ENCODE results near the gene PRKCSH. TPM values are rescaled to one million over a fixed set of nuclear protein-coding genes. Genes with fewer than 3 reads are reported as not detected.

The PRKCSH gene
- total RNA-seq, 1 experiment from 2014 or later, result 425 TPM

GRCh38 chr19:11447347-11448262 lies 12.2 kb downstream of the PRKCSH start (continued):
- TF ChIP-seq EGR1 (IDR thresholded peaks at IDR 0.05; ENCODE audit: low read depth), result no peak
- TF ChIP-seq POLR2A (IDR thresholded peaks at IDR 0.05; ENCODE audit: borderline replicate concordance, extremely low read depth, insufficient read depth, insufficient read length), result no peak
- no peak for TF ChIP-seq ZNF274 (IDR thresholded peaks at IDR 0.05; ENCODE audit: low read depth, low read length)
- TF ChIP-seq ZFX (IDR thresholded peaks at IDR 0.05), result no peak
- TF ChIP-seq EZH2 (IDR thresholded peaks at IDR 0.05), result no peak

DNA sequence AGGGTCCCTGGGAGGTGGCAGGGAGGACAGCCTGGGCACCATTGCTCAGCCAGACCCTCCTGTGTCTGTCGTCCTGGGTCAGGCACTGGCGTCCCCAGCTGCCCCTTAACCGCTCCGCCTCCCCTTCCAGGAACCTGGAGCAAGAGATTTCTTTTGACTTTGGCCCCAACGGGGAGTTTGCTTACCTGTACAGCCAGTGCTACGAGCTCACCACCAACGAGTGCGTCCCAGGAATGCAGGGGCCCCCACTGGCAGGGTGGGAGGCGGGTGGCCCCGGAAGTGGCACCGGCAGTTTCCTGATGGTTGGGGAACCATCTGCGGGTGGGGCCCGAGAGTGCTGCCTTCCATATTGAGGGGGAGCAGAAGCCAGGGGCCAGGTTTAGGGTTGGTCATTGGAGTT lies 13.0 kb downstream of the PRKCSH start:
- H3K27me3 ChIP-seq (ENCODE audit: insufficient read depth, low read length), result no peaks in the 10 kb centered on the region
- TF ChIP-seq ZNF274 (IDR thresholded peaks at IDR 0.05; ENCODE audit: low read depth, low read length), result no peak
- ATAC-seq (no peak), DNase-seq (ENCODE audit: low read depth, low spot score) (no peak)
- H3K4me2 ChIP-seq (ENCODE audit: low read length), result no peak overlapping the region
- H3K4me1 ChIP-seq (ENCODE audit: control insufficient read depth in 1 of 2, insufficient read depth in 2 of 2, low read length in 2 of 2), result no peaks in the 10 kb centered on the region
- H3K9ac ChIP-seq (ENCODE audit: low read length), result no peak overlapping the region
- BruUV-seq (replicated peaks), result no TSS peak
- peaks cover 22 to 36% of the 10 kb centered on the region in 2 experiments; a peak in 3 of 4 replicates for H3K36me3 ChIP-seq (ENCODE audit: control insufficient read depth in 1 of 2, insufficient read depth in 2 of 2, low read length in 2 of 2)
- H4K20me1 ChIP-seq (ENCODE audit: insufficient read depth), result no peaks in the 10 kb centered on the region
- intact Hi-C loops (cut with micrococcal nuclease), result no loop called here
- no peaks in the 10 kb centered on the region for H3K9me3 ChIP-seq (ENCODE audit: control insufficient read depth in 1 of 2, insufficient read depth in 1 of 2, low read depth in 1 of 2, low read length in 2 of 2)
- no peak overlapping the region for H3K27ac ChIP-seq (ENCODE audit: low read depth, low read length)
- peaks cover 7% of the 10 kb centered on the region; the same call in 1 of the 2 replicates for H3K79me2 ChIP-seq (ENCODE audit: insufficient read depth, low read length)
- no peak overlapping the region for H2AFZ ChIP-seq (ENCODE audit: low read depth, low read length, poor library complexity, severe bottlenecking)
- ChIA-PET CTCF (no interaction called here), POLR2A (no interaction called here), RAD21 (ENCODE audit: low non-redundant PET in 1 of 2, low total read pairs in 2 of 2, uncharacterized antibody in 2 of 2, unreplicated experiment in 2 of 2) (no interaction called here)
- H3K9me2 ChIP-seq (ENCODE audit: insufficient read depth), result no peaks in the 10 kb centered on the region
- H3K4me3 ChIP-seq (replicated peaks in 1 of 2; ENCODE audit: low read depth in 1 of 2, low read length in 2 of 2), result no peak overlapping the region

DNA sequence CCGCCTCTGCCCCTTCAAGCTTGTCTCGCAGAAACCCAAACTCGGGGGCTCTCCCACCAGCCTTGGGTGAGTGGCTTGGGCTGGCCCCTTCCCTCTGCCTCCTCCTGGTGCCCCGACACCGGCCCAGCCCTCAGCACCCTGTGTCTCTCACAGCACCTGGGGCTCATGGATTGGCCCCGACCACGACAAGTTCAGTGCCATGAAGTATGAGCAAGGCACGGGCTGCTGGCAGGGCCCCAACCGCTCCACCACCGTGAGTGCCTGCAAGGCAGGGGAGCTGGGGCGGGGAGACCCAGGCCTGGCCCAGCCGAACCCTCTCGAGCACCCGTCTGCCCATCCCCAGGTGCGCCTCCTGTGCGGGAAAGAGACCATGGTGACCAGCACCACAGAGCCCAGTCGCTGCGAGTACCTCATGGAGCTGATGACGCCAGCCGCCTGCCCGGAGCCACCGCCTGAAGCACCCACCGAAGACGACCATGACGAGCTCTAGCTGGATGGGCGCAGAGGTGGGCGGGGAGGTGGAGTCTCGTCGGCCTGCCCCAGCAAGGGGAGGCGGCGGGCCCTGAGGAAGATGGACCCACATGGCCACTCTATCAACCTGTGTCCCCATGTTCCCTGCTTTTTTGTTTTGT lies 13.6 kb downstream of the PRKCSH start:
- ChIA-PET POLR2A (interaction anchor here (1.4 kb wide), 1 partner anchor 74 kb away, joined by 3 read pairs; the partner anchor contains the start of gene SWSAP1), RAD21 (ENCODE audit: low non-redundant PET in 1 of 2, low total read pairs in 2 of 2, uncharacterized antibody in 2 of 2, unreplicated experiment in 2 of 2) (no interaction called here), CTCF (interaction anchor here (1.3 kb wide), 1 partner anchor 66 kb away, joined by 3 read pairs; no protein-coding TSS in a partner anchor)
- Histone ChIP-seq H3K9ac (ENCODE audit: low read length) (no peak overlapping the region), H3K9me2 (ENCODE audit: insufficient read depth) (no peaks in the 10 kb centered on the region), H3K4me3 (replicated peaks in 1 of 2; ENCODE audit: low read depth in 1 of 2, low read length in 2 of 2) (no peak overlapping the region), H4K20me1 (ENCODE audit: insufficient read depth) (no peaks in the 10 kb centered on the region), H3K36me3 (ENCODE audit: control insufficient read depth in 1 of 2, insufficient read depth in 2 of 2, low read length in 2 of 2) (peaks cover 16 to 35% of the 10 kb centered on the region in 2 experiments; a peak in 3 of 4 replicates), H3K27ac (ENCODE audit: low read depth, low read length) (no peak overlapping the region; the same call in 1 of the 2 replicates), H3K79me2 (ENCODE audit: insufficient read depth, low read length) (peaks cover 7% of the 10 kb centered on the region; the same call in 1 of the 2 replicates), H3K9me3 (ENCODE audit: control insufficient read depth in 1 of 2, insufficient read depth in 1 of 2, low read depth in 1 of 2, low read length in 2 of 2) (no peaks in the 10 kb centered on the region), H3K27me3 (ENCODE audit: insufficient read depth, low read length) (no peaks in the 10 kb centered on the region), H3K4me1 (ENCODE audit: control insufficient read depth in 1 of 2, insufficient read depth in 2 of 2, low read length in 2 of 2) (no peaks in the 10 kb centered on the region), H2AFZ (ENCODE audit: low read depth, low read length, poor library complexity, severe bottlenecking) (no peak overlapping the region), H3K4me2 (ENCODE audit: low read length) (no peak overlapping the region)
- no peak for DNase-seq (ENCODE audit: low read depth, low spot score)
- no peak for ATAC-seq
- intact Hi-C loops (cut with micrococcal nuclease), result no loop called here
- BruUV-seq (replicated peaks), result TSS peak; percentile 54
- TF ChIP-seq ELF1 (IDR thresholded peaks at IDR 0.05; ENCODE audit: borderline replicate concordance, low read depth), result no peak
- TF ChIP-seq, protein P1, sequence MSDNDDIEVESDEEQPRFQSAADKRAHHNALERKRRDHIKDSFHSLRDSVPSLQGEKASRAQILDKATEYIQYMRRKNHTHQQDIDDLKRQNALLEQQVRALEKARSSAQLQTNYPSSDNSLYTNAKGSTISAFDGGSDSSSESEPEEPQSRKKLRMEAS (IDR thresholded peaks at IDR 0.05), result no peak
- TF ChIP-seq FOSL1 (IDR thresholded peaks at IDR 0.05; ENCODE audit: low read depth), result no peak
- TF ChIP-seq JUND (IDR thresholded peaks at IDR 0.05), result no peak
- TF ChIP-seq EZH2phosphoT487 (IDR thresholded peaks at IDR 0.05; ENCODE audit: borderline replicate concordance), result no peak
- no peak for TF ChIP-seq RAD21 (IDR thresholded peaks at IDR 0.05; ENCODE audit: low read depth)
- TF ChIP-seq POLR2A (IDR thresholded peaks at IDR 0.05; ENCODE audit: borderline replicate concordance, extremely low read depth, insufficient read depth, insufficient read length), result no peak
- TF ChIP-seq CTCF (IDR thresholded peaks at IDR 0.05 in 2 of 3, conservative IDR thresholded peaks at IDR 0.05 in 1 of 3; ENCODE audit: borderline replicate concordance in 1 of 3, insufficient read depth in 1 of 3, low read depth in 2 of 3, low read length in 2 of 3), result no peak
- no peak for TF ChIP-seq TCF7L2 (IDR thresholded peaks at IDR 0.05; ENCODE audit: borderline replicate concordance, extremely low read depth, insufficient read depth, insufficient read length)
- no peak for TF ChIP-seq ZFX (IDR thresholded peaks at IDR 0.05)
- no peak for TF ChIP-seq CEBPB (IDR thresholded peaks at IDR 0.05; ENCODE audit: low read depth)
- no peak for TF ChIP-seq EGR1 (IDR thresholded peaks at IDR 0.05; ENCODE audit: low read depth)
- TF ChIP-seq, protein P2, sequence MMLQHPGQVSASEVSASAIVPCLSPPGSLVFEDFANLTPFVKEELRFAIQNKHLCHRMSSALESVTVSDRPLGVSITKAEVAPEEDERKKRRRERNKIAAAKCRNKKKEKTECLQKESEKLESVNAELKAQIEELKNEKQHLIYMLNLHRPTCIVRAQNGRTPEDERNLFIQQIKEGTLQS (IDR thresholded peaks at IDR 0.05), result no peak

Data from HCT116 (cell line).